Hematopoietic multipotent progenitor cell treated with erythropoietin and hydrocortisone succinate and interleukin-3 and kit ligand, for 8 days (in vitro differentiated cells): Measurements from ENCODE around the gene CTNNA3.
"Not testable (repeated sequence)": the region's sequence is repeated elsewhere in the genome, so short reads cannot be mapped to it uniquely, and the experiment has no call there.

Experiments used
- DNase-seq: peaks from one replicate; pipeline ENCODE4 v3.0.0-alpha.2; 2015

The CTNNA3 gene

DNA sequence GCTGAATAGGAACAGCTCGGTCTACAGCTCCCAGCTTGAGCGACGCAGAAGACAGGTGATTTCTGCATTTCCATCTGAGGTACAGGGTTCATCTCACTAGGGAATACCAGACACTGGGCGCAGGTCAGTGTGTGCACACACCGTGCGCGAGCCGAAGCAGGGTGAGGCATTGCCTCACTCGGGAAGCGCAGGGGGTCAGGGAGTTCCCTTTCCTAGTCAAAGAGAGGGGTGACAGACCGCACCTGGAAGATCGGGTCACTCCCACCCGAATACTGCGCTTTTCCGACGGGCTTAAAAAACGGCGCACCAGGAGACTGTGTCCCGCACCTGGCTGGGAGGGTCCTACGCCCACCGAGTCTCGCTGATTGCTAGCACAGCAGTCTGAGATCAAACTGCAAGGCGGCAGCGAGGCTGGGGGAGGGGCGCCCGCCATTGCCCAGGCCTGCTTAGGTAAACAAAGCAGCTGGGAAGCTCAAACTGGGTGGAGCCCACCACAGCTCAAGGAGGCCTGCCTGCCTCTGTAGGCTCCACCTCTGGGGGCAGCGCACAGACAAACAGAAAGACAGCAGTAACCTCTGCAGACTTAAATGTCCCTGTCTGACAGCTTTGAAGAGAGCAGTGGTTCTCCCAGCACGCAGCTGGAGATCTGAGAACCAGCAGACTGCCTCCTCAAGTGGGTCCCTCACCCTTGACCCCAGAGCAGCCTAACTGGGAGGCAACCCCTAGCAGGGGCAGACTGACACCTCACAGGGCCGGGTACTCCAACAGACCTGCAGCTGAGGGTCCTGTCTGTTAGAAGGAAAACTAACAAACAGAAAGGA, 465.1 kb downstream of the CTNNA3 start:
- DNase-seq, result not testable (repeated sequence)

DNA sequence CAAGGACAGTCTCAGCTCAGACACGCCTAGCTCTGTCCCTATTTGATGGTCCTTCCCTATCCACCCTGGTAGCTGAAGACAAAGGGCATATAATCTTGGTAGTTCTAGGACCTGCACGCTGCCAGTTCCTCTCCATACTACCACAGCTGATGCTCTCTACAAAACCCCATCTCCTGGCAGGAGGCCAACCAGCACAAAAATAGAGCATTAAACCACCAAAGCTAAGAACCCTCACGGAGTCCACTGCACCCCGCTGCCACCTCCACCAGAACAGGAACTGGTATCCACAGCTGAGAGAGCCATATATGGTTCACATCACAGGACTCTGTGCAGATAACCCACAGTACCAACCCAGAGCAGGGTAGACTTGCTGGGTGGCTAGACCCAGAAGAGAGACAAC, 470.8 kb downstream of the CTNNA3 start:
- DNase-seq, result no peak

DNA sequence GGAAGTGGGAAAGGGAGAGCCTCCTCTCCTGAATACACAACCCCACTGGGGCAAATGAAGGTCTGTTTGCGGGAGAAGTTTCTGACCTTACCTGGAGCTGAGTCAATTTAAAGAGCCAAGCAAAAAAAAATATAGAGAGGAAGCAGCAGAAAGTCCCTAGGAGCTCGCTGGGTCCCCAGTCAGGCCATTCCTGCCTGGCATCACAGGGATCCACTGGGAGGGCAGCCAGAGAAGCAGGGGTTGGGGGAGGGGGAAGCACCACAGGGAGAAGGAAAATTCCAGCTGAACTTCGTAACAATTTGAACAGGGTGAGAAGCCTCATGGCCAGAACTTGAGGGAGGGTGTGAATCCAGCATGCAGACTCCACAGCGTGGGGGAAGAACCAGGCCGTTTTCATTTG, 471.4 kb downstream of the CTNNA3 start:
- no peak for DNase-seq

- no peak for DNase-seq
These were observed 473.1 kb downstream of the CTNNA3 start for GRCh38 chr10:67222934-67223333.

DNA sequence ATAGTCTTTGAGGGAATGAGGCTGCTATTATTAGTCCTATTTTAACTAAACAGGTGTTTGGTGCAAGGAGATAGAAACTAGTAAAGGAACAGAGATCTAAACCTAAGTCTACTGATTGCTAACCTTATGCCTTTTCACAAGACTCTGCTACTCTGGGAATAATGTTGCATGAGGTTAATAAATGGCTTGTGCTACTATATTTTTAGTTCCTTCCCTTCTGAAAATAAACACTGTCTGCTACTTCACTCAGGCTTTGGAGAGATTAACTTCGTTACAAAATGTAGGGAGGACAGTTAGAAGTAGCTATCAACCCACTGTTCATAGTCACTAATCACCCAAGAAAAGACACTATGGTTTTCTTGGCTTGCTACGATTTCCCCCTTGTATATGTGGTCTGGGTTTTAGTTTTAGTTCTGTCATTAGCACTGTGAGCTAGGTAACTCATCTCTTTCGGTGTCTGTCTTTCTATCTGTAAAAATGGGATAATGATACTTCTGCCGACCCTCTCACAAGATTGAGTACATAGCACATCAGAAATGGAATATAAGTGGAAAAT, 474.0 kb downstream of the CTNNA3 start:
- DNase-seq, result no peak

DNA sequence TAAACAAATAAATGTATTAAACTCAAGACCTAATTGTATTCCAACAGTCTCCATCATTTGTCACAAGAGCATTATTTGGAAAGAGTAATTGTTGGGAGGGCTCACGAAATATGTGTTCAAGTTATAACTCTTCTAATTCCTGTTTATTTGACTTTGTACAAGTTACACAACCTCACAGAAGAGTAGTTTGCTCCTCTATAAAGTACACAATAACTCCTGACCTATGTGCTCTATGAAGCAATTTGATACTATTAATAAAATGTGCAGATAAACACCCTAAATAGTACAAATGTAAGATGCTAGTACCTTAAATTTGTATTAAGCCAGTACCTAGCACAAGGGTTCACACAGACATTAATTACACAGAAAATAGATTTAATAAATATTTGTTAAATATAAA, 484.3 kb downstream of the CTNNA3 start:
- no peak for DNase-seq

- DNase-seq, result not testable (repeated sequence)
These were observed 488.1 kb downstream of the CTNNA3 start for GRCh38 chr10:67207923-67208322.

- no peak for DNase-seq
These were observed 495.0 kb downstream of the CTNNA3 start for GRCh38 chr10:67200913-67201564.

DNA sequence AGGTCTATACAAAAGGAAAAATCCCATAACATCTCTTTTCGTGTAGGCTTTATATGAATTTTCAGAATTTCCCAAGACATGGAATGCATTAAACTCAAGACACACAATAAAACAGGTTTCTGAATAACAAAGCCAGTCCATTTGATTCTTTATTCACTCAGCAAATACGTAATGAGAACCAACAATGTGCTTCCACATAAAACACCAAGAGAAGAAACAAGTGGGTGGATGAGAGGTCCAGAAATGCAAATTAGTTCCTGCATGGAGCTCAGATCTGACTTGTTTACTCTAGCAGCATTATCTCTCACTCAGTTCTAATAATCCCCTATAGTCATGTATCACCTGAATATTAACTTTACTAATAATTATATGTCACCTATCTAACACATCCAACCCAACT, 520.6 kb downstream of the CTNNA3 start:
- no peak for DNase-seq

DNA sequence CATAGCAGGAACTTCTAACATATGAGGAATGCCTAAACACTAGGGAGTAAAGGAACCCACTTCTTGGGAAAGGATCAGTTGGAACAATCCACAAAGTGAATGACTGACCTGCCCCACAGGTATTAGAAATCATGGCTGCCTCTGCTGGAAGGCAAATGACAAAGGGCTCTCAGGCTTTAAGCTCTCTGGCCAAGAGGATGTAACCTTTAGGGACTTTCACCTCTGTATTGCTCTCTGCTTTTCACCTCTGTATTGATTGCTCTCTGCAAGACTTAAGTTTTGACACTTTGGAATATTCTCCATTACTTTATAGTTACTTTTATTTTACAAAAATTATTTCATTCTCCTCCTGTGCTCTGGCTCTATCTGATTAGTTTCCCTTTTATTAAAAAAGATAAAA, 522.2 kb downstream of the CTNNA3 start:
- DNase-seq, result no peak

DNA sequence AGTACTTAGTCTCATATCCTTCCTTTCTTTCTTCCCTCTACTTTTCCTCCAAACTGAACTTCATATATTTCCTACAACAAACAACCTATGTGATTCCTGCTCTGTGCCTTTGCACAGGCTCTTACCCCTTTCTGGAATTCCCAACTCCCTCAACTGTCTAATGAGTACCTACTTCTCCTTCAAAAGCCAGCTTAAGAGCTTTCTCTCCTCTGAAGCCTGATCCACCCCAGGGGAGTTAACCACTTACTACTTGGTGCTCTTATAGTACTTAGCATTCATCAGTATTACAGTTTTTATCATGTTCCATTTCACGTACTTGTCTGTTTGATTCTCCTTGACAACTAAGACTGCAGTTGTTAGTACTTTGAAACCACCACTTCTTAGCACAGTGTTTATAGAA, 524.0 kb downstream of the CTNNA3 start:
- no peak for DNase-seq

DNA sequence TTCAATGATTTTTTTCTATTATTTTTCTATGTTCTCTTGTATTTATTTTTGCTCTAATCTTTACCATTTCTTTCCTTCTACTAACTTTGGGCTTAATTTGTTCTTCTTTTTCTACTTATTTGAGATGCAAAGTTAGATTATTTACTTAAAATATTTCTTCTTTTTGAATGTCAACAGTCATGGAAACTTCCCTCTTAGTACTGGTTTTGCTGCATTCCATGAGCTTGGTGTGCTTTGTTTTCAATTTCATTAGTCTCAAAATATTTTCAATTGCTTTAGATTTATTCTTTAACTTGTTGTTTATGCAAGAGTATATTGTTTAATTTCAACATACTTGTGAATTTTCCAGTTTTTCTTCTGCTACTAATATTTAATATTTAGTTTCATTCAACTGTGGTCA, 539.8 kb downstream of the CTNNA3 start:
- no peak for DNase-seq

GRCh38 chr10:67151471-67151870, 544.5 kb downstream of the CTNNA3 start:
- DNase-seq, result no peak

- DNase-seq, result no peak
These were observed 551.5 kb downstream of the CTNNA3 start for GRCh38 chr10:67144530-67144929.

DNA sequence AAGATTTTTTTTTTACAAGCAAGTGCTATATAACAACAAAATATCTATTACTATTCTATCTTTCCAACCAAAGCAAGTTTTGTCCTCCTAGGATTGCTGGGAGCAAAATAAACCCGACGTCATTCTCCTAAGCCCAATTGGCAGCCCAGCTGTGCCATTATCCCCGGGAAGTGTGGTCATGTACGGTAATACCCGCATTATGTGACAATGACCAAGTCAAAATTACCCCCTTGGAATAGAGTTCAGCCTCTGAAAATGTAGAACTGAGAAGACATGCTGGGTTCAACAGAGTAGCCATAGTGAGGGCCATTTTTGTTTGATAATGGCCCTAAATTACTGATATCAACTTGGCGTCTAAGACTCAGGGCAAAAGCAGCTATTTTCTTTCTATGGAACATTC, 554.7 kb downstream of the CTNNA3 start:
- no peak for DNase-seq

DNA sequence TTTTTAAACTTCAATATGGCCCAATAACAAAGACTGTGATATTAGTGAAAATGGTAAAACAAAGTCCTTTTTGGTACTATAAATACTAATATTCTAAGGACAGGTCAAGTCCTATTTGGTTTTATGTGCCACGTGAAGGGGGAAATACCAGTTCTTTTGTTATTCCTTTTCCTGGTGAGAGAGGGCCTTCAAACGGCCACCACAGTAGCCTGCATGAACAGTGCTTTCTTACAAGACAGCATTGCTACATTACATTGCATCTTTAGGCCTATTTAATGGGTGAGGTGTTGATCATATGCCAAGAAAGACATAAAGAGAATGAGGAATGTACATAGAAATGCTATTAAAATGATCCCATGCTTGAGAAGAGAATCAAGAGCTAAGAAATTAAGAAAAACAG, 555.4 kb downstream of the CTNNA3 start:
- DNase-seq, result no peak

DNA sequence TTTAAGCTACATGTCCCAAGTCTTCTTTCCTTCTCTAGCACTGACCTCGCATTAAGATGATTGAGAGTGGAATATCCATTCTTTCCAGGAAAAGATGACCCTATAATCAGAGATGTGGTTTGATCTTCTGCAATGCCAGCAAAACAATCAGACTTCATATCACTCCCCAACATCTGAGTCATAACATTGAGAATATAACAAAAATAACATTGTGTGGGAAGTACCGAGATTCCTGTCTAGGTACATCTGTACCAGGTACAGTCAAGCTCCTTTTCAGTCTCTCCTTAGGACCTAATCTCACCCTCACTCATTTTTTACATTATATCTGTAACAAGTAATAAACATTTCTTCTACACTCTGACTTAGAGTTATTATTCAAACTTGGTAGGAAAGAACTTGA, 568.6 kb downstream of the CTNNA3 start:
- no peak for DNase-seq

DNA sequence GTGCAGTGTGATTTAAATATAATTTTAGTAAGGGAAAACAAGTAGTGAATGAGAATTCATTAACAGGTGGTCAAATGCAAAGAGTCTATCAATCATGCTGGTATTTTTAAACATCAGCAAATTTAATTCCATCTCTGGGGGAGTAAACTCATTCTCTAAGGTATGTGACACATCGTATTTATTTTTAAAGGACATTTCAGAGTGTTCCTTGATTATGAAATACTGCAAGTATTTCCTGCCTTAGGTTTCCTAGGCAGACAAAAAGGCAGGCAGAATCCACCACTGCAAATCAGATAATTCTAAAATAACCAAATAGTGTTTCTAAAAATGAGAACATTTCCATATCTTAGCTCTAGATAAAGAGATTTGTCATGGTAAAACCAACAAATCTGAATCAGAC, 576.3 kb downstream of the CTNNA3 start:
- no peak for DNase-seq

GRCh38 chr10:67115972-67116371, 580.0 kb downstream of the CTNNA3 start:
- no peak for DNase-seq

DNA sequence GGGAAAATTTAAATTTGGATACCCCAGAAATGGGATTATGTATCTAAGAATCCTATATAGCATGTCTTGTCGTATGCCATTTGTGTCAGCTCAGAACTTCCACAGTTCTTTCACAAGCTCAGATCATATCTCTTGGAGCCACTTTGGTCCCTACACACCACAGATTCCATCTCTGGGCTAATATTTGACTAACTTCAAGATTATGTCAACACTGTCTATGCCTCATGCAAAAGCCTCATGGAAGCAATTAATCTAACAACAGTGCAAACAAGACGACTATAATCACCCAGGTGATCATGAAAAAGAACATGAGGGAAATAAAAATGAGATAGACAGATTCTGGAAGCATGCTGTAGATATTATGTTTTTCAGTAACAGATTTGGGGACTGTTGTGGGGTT, 581.0 kb downstream of the CTNNA3 start:
- no peak for DNase-seq

- no peak for DNase-seq
These were observed 583.2 kb downstream of the CTNNA3 start for GRCh38 chr10:67112765-67113164.

- DNase-seq, result no peak
These were observed 585.7 kb downstream of the CTNNA3 start for GRCh38 chr10:67110286-67110685.

DNA sequence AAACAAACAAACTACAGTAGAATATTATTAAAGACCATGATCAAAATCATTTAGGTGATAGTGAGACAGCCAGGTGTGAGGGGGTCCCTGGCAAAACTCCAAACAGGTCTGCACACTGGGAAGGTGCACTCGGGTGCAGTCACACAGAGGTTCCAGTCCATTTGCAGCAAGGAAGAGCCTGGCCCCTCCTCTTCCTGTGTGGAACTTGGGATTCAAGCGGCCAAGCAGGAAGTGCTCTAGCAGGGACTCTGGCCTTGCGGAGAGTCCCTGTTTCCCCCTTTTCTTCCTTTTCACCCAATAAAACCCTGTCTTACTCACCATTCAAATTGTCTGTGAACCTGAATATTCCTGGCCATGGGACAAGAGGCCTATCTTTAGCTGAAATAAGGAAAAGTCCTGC, 588.3 kb downstream of the CTNNA3 start:
- DNase-seq, result no peak

DNA sequence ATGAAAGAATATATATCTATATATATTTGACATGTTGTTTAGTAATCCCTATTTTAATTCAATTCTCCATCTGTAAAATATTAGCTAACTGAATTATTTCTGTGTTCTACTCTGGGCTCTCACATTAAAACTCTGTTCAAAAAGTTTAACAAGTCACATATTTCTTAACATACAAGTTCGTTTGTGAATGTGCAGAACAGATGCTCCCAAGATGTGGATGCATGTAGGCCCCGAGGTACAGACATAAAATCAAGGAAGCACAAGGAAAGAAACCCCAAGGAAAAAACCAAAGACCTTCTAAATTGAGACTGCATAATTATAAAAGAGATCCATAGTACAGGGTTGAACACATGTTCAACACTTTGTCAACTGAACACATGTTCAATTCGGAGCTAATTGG, 595.0 kb downstream of the CTNNA3 start:
- no peak for DNase-seq
